Measurements from ENCODE around the gene PTCH2.
A peak's percentile ranks its signal among the peaks of the same experiment; 100 is the strongest.
"Not testable (repeated sequence)": the region's sequence is repeated elsewhere in the genome, so short reads cannot be mapped to it uniquely, and the experiment has no call there.

The PTCH2 gene

DNA sequence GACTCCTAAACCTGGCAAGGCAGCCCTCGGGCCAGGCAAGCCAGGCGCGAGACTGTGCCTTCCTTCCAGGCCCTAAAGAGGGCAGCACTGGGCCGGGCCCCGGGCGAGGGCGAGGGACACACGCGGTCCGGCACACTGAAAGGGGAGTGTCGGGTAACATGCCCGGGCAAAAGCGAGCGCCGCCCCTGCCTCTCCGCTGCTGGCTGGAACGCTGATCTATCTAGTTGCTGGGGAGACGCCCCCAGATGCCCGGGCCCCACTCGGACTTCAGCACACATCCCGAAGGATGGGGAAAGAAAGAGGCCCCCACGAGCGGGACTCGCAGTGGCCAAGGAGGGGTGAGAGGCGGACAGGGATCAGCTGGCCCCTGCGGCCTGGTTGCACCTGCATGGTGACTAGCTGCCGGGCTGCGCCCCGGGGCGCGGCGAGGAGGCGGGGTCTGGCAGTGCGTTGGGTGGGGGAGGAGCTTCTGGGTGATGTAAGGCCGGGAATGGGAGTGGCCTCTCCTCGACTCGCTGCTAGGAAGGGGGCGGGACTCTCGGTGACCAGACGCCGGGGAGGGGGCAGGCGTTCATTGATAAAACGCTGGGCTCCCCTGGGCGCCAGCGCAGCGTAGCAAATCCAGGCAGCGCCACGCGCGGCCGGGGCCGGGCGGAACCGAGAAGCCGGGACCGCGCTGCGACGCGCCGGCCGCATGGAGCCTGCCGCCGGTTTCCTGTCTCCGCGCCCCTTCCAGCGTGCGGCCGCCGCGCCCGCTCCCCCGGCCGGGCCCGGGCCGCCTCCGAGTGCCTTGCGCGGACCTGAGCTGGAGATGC, 43.1 kb downstream of the PTCH2 start, which contains the start of gene PLK3:
Gene PLK3 (plus strand): TSS at position 608 of the 815 bp plus-strand sequence. CDS start 87 bp downstream, at position 695.
- peak; percentile 99 for DNase-seq

DNA sequence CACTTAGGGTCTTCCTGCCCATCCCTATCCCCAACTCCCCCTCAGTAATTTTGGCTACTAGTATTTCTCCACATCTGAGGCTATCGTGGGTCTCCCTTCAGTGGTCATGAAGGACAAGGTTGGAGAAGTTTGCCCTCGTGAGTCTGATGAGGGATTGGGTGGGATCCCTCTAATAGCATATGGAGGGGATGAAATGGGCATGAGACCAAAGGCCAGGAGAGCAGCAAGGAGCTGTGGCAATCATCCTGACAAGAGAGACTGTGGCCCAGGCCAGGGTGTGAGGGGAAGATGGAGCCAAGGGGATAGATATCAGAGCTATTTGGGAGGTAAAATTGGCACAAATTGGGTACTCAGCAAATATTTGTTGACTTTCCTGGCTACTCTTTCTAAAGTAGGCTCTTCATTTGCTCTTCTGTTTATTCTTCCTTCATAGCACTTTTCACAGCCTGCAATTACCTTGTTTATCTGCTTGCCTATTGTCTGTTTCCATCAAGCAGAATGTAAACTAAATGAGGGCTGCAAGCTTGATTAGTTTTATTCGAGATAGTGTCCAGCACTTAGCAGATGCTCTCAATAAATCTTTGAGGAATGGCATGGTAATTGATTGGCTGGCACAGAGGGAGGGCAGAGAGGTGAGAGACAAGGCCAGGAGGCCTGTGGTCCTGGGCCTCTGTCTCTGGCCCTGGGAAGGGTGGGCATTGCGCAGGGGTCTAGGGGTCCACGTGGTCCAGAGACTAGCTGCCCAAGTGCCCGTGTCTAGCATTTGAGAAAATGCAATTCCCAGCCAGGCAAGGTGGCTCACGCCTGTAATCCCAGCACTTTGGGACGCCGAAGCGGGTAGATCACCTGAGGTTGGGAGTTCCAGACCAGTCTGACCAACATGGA, 44.3 kb downstream of the PTCH2 start:
- no peak for DNase-seq

DNA sequence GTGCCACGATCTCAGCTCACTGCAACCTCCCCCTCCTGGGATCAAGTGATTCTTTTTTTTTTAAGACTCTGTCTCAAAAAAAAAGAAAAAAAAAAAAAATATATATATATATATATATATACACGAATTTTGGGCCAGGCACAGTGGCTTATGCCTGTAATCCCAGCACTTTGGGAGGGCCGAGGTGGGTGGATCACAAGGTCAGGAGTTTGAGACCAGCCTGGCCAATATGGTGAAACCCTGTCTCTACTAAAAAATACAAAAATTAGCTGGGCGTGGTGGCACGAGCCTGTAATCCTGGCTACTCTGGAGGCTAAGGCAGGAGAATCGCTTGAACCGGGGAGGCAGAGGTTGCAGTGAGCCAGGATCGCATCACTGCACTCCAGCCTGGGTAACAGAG, 45.2 kb downstream of the PTCH2 start:
- DNase-seq = not testable (repeated sequence)

DNA sequence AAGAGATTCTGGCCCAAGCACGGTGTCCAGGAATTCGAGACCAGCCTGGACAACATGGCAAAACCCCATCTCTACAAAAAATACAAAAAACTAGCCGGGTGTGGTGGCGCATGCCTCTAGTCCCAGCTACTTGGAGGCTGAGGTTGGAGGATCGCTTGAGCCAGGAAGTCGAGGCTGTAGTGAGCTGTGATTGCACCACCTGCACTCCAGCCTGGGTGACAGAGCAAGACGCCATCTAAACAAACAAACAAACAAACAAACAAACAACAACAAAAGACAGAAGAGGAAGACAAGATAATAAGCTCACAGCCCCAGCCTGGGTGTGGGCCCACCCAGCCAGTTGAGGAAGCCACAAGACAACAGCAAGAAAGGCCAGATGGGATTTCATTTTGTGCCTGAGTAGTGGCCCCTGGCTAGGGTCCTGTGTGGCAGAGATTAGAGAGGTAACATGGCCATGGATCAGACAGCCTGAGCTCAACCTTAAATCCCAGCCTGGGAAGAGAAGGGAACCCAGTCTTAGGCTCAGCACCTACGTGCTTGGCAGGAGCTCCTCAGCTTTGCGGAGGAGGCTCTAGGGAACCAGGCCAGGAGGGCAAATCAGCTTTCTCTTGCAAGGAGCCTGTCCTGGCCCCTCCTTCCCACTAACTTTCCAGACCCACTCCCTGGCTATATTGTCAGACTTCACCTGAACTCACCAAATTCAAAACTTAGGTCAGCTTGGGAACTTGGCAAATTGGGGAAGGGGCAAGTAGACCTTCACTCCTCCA, 50.1 kb downstream of the PTCH2 start:
- no peak for DNase-seq

DNA sequence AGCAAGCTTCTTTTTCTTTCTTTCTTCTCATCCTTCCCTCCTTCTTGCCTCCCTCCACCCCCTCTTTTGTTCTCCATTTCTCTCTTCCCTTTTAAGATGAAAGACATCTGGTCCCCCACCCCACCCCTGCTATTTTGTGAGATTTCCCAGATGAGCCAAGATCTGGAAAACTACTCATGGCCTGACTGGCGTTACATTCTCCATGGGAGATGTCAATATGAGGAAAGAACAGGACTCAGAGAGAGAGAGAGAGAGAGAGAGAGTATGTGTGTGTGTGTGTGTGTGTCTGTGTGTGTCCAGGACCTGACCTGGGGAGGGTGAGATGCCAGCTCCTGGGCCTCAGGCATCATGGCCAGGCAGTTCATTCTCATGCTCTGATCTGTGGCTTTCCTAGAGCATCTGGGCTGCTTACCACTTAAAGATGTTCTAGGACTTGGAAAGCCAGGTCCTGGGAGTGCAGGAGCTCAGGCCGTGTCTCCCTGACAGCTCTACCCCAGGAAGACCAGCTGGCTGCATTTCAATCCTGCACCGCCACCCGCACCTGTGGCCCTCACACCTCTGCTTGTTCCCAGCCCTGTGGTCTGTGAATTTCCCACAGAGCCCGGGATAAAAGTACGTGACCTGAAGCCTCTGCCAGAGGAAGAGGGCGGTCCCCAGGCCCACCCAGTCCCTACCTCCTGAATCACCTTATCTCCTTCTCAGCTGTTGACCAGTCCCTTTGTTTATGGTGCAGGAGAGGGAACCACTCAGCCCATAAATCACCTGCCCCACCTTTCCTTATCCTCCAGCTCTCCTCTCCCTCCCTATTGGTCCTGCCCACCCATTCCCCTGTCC, 51.9 kb downstream of the PTCH2 start:
- DNase-seq = no peak

DNA sequence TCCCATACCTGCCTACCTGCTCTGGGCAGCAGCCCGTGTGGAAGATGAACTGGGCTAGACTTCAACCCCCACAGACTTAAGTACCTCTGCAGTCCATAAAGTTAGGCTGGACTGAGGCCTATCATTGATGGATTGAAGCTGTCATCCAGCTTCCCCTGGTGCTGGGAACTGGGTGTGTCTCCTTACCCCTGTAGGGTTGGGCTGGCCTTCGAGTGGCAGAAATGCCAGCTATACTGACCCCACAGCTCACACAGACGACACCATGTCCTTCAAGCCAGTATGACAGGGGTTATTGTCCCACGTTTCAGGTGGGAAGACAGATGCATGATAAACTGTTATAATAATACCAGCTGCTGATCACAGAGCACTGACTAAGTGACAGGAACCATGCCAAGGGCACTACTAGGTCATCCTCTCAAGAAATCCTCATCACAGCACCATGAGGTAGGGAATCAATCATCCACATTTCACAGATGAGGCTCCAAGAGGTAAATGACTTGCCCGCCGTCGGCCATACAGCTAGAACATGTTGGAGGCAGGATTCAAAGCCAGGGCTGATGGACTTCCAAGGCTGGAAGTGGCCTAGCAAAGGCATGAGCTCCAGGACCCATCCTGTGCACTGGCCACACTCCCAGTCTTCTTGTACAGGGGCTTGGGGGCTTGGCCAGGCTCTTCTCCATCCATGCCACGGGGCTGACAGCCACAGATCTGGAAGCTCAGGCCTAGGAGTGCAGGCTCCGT, 54.8 kb downstream of the PTCH2 start, which contains the start of gene BEST4:
Gene BEST4 (minus strand): TSS at position 51 of the 741 bp plus-strand sequence. CDS start 465 bp downstream, outside the sequence.
- DNase-seq = no peak

DNA sequence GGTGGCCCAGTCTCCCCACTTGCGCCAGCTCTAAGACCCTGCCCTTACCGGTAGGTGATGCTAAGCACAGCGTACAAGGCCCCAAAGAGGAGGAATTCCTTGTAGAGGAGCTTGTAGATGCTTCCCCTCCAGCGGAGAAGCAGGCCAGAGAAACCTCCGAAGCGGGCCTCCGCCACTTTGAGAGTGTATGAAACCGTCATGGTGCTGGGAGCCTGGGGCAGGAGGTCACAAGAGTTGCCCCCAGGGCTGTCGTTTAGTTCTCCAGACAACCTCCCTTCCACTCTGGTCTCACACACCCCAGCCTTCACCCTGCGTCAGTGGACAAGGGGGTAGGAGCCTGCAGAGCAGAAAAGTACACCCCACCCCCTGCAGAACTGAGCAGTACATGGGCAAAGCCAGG, 55.5 kb downstream of the PTCH2 start:
- no peak for DNase-seq

DNA sequence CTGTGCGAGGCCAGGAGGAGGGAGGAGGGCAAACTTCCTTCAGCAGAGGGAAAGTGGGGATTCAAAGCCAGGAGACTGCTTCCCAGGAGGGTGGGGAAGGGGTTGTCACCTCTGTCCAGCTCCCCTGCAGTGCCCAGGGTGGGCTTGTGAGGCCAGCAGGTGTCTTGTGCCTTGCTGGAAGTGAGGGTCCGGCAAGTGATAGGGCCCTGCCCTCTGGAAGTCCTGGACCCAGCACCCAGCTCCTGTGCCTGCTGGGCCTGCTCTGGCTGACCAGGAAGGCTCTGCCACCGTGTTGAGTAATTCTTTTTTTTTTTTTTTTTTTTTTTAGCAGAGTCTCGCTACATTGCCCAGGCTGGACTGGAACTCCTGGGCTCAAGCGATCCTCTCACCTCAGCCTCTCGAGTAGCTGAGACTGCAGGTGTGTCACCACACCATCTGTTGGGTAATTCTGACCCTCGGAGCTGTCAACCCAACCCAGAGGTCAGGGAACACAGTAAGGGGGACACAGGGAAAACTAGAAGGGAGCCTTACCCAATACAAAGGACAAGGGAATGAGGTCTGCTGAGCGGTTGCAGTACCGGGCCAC, 56.1 kb downstream of the PTCH2 start:
- DNase-seq = no peak

DNA sequence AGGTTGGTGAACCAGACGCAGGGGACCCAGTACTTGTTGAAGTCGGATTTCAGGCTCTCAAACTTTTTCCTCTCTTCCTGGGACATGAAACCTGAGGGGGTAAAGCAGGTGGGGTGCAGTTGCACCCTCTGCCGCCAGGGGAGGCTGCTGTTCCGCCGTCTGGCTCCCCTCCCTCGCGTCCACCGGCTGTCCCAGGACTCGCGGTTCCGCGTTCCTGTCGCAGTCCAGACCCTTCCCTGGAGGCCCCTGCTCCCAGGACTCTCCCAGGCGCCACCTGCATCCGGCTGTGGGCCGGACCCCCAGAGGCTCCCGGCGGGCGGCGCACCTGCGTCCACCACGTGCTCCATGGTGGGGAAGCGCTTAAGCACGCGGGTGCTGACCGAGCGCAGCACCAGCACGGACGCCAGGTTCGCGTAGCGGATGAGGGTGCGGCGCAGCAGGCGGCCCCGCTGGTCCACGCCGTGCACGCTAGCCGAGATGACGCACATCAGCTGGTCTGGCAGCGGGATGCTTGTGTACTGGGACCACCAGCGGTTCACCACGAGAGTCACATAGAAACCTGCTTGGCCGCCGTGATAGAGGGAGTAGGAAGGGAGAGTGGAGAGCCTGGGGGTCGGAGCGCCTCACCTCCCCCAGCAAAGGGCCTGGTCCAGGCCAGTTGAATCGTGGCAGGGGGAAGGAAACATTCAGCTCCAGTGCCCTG, 56.8 kb downstream of the PTCH2 start:
- DNase-seq = peak; percentile 85

DNA sequence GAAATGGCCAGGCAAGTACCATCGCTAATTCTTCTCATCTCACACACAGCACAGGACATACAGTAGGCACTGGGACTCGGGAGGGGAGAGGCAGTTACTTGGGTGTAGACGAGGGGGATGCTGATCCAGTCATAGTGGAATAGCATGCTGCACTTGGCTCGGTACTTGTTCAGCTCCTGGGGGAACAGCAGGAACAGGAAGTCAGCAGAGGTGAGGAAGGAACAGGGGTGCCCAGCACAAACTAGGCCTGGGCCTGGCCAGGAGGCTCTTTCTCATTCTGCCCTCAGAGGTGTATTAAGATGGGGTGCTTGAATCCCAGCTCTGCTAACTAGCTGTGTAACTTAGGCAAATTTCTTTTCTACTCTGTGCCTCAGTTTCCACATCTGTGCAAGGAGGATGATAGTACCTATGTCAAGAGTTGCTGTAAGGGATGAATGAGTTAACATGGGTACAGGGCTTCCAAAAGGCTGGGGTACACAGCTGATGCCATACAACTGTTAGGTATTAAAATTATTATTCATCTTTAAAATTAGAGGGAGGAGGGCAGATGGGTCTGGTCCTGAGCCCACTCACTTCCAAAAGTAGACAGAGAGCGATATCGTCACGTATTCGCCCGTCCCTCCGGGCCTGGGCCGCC, 57.4 kb downstream of the PTCH2 start:
- DNase-seq = no peak

DNA sequence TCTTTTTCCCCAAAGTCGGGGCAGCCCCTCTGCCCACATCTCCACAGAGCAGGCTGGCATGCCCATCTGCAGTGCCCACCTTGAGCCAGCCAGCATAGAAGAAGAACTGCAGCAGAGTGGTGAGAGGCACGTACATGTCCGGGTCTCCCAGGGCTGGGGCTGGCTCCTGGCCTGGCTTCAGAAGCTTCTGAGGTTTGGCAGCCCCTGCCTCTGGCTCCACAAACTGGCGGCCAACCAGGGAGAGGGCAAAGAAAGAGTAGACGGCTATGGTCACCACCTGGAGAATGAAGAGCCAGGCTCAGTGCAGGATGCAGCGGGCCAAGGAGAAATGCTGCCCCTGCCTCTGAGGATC, 58.0 kb downstream of the PTCH2 start:
- no peak for DNase-seq

DNA sequence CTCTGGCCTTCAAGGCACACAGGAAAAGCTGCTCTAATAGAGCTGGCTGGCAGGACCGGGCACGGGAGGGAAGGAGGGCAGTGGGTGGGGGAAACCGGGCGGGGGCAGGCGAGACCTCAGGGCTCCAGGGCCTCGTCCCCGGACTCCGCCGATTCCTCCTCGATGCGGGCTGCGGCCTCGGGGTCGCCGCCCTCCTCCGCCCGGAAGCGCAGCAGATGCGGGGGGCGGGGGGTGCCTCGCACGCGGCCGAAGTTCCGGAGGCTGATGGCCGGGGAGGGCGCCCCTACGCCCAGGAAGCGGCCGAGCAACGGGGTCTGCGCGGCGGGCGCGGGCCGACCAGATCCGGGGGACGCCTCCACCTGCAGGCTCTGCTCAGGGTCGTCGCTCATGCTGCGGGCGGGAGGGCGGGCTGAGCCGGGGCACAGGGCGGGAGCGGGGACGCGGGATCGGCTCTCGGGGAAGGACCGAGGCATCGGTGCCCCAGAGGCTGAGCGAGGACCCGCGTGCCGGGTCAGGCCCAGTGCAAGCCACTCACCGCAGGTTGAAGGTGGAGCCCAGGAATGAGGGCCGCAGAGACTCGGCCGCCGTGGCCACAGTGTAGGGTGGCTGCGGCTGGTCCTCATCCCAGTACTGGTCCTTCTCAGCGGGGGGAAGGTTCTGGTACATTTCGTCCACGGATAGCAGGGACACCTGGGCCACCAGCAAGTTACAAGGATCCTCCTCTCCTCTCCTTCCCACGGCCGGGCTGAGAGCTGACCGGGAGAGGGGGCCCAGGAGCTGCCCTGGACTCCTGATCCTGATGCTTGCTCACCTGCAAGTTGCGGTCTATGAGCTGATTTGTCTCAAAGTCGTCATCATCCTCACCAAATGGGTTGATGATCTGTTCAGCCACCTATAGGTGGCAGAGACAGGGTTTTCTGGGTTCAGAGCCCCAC, 58.7 kb downstream of the PTCH2 start:
- peak; percentile 43 for DNase-seq

DNA sequence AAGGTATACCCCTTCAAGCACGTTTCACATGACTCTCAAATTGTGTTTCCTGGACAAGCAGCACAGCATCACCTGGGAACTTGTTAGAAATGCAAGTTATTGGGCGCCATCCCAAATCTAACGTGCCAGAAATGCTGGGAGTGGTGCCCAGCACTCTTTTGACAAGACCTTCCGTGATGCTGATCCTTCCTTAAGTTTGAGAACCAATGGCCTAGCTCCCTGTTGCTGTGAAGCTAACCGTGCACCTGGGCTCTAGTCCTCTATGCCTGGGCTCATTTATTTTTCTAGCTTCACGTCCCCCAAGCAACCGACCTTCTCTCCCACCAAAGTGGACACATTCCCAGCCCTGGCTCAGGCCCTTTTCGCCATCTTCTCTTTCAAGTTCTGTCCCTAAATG, 59.4 kb downstream of the PTCH2 start:
- DNase-seq = no peak

DNA sequence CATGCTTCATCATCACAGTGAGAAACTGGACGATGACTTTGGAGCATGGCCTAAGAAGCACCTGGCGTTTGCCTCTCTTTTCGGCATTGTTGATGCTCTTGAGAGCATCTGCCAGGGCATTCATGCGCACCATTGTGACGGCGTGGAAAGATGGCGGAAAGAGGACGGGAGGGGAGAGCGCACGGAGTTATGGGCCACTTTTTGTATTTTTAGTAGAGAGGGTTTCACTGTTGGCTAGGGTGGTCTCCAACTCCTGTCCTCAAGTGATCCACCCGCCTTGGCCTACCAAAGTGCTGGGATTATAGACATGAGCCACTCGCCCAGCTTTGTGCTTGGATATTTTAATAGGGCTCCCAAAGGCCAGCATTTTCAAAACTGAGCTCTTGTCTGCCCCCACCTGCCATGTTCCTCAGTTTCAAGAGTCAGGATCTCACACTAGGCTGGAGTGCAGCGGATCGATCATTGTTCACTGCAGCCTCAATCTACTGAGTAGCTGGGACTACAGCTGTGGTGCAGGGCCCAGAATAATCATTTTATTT, 62.4 kb downstream of the PTCH2 start:
- no peak for DNase-seq

DNA sequence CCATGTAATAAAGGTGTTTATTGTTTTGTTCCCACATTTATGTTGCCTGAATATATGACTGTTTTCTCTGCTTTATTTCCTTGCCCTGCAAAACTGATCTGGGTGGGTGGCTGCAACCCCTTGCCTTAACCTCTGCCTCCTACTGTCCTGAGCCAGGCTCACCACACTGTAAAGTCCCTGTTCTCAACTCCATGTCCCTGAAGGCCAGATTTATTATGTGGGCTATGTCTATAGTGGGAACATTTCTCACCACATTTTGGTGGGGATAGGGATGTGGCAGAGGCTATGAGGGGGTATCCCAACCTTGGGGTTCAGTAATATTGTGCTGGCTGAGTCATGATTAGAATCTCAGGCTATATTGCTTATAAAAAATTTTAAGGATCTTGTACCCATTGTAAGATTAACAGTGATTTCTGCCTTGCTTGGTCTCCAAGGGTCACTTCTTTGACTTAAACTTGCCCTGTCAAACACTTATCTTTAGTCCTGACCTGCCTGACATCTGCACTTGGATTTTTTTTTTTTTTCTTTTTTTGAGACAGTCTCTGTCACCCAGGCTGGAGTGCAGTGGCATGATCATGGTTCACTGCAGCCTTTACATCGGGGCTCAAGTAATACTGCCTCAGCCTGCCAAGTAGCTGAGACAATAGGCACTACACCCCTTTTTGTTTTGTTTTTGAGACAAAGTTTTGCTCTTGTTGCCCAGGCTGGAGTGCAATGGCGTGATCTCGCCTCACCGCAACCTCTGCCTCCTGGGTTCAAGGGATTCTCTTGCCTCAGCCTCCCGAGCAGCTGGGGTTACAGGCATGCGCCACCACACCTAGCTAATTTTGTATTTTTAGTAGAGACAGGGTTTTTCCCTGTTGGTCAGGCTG, 64.1 kb downstream of the PTCH2 start:
- DNase-seq = no peak

DNA sequence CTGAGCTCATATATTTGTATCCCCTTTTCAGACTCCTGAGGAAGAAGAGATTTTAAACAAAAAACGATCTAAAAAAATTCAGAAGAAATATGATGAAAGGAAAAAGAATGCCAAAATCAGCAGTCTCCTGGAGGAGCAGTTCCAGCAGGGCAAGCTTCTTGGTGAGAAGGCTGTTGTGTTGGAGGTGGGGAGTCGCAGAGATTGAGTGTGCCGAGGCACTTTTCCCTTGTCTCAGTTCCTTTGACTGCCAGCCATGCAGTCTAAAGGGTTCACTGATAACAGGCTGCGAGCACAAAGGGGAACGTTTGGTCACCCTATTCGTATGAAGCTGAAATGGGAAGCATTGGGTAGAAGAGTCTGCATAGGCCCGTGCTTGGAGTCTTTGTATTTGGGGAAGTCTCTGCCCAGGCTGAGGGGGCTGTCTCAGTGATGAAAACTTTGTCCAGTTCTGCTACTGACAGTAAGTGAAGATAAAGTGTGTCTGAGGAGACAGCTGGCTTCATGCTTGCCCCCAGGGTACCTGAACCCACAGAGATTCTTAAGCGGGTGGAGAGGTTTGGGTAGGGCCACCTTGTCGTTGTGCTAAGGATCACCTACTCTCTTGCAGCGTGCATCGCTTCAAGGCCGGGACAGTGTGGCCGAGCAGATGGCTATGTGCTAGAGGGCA, 65.0 kb downstream of the PTCH2 start:
- no peak for DNase-seq

DNA sequence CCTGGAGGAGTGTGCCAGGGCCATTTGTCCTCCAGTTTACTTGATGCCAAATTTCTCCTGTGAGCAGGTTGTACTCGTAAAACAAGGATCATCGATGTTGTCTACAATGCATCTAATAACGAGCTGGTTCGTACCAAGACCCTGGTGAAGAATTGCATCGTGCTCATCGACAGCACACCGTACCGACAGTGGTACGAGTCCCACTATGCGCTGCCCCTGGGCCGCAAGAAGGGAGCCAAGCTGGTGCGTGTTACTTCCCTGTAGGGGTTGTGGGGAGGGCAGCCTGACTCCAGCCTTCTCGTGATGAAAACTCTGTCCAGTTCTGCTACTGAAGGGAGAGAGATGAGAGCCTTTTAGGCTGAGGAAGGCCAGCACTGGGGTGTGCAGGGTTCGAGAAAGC, 65.5 kb downstream of the PTCH2 start:
- DNase-seq = no peak
